Measurements from ENCODE around the gene DENND5B.
"Not testable (repeated sequence)": the region's sequence is repeated elsewhere in the genome, so short reads cannot be mapped to it uniquely, and the experiment has no call there.

DENND5B gene

GRCh38 chr12:31456562-31456961 lies 134.4 kb downstream of the DENND5B start:
- DNase-seq = no peak

GRCh38 chr12:31444736-31445135 lies 146.2 kb downstream of the DENND5B start:
- no peak for DNase-seq

GRCh38 chr12:31440586-31440985 lies 150.3 kb downstream of the DENND5B start:
- no peak for DNase-seq

GRCh38 chr12:31440134-31440533 lies 150.8 kb downstream of the DENND5B start:
- DNase-seq = no peak

- no peak for DNase-seq
Measured at GRCh38 chr12:31431721-31432240, 159.2 kb downstream of the DENND5B start.

- DNase-seq = no peak
Measured at GRCh38 chr12:31423405-31423804, 167.5 kb downstream of the DENND5B start.

- DNase-seq = no peak
Measured at GRCh38 chr12:31412292-31412801, 178.6 kb downstream of the DENND5B start.

- no peak for DNase-seq
Measured at GRCh38 chr12:31408763-31409162, 182.2 kb downstream of the DENND5B start.

- DNase-seq = no peak
Measured at GRCh38 chr12:31407562-31407961, 183.4 kb downstream of the DENND5B start.

- DNase-seq = no peak
Measured at GRCh38 chr12:31406345-31406744, 184.6 kb downstream of the DENND5B start.

GRCh38 chr12:31405021-31405420 lies 185.9 kb downstream of the DENND5B start:
- no peak for DNase-seq

GRCh38 chr12:31403099-31403607 lies 187.8 kb downstream of the DENND5B start:
- peak; percentile 22 for DNase-seq

- DNase-seq = no peak
Measured at GRCh38 chr12:31393004-31393550, 197.9 kb downstream of the DENND5B start.

- no peak for DNase-seq
Measured at GRCh38 chr12:31390991-31391390, 199.9 kb downstream of the DENND5B start.

- DNase-seq = no peak
Measured at GRCh38 chr12:31388713-31389112, 202.2 kb downstream of the DENND5B start.

- no peak for DNase-seq
Measured at GRCh38 chr12:31387466-31387865, 203.5 kb downstream of the DENND5B start.

GRCh38 chr12:31387011-31387410 lies 203.9 kb downstream of the DENND5B start:
- no peak for DNase-seq

- no peak for DNase-seq
Measured at GRCh38 chr12:31386364-31386777, 204.6 kb downstream of the DENND5B start.

- DNase-seq = not testable (repeated sequence)
Measured at GRCh38 chr12:31377210-31377609, 213.7 kb downstream of the DENND5B start.

- DNase-seq = not testable (repeated sequence)
Measured at GRCh38 chr12:31375422-31375821, 215.5 kb downstream of the DENND5B start.

GRCh38 chr12:31371256-31371620 lies 219.7 kb downstream of the DENND5B start:
- DNase-seq = no peak

GRCh38 chr12:31370531-31371255 lies 220.2 kb downstream of the DENND5B start:
- DNase-seq = no peak

- no peak for DNase-seq
Measured at GRCh38 chr12:31369712-31370521, 221.0 kb downstream of the DENND5B start.

Data from GF-D8 (cell line).